OCI-M1 (cell line): Measurements from ENCODE around the gene SYT1.

Experiments
- DNase-seq: peaks from one replicate; lab custom pipeline; 2025; lab: John Stamatoyannopoulos, UW

Gene SYT1

GRCh38 chr12:79223210-79223609 lies 358.6 kb downstream of the SYT1 start:
- no peak for DNase-seq

GRCh38 chr12:79223761-79224160 lies 359.2 kb downstream of the SYT1 start:
- no peak for DNase-seq

GRCh38 chr12:79227091-79227490 lies 362.5 kb downstream of the SYT1 start:
- peak; percentile 65 for DNase-seq

GRCh38 chr12:79227646-79228045 lies 363.1 kb downstream of the SYT1 start:
- DNase-seq: no peak

GRCh38 chr12:79233341-79233781 lies 368.8 kb downstream of the SYT1 start:
- DNase-seq: peak; percentile 61

- no peak for DNase-seq
Measured at GRCh38 chr12:79236920-79237319, 372.3 kb downstream of the SYT1 start.

- no peak for DNase-seq
Measured at GRCh38 chr12:79238246-79238645, 373.7 kb downstream of the SYT1 start.

- no peak for DNase-seq
Measured at GRCh38 chr12:79247494-79247893, 382.9 kb downstream of the SYT1 start.

GRCh38 chr12:79250186-79250585 lies 385.6 kb downstream of the SYT1 start:
- DNase-seq: no peak

GRCh38 chr12:79250960-79251755 lies 386.6 kb downstream of the SYT1 start:
- no peak for DNase-seq

- no peak for DNase-seq
Measured at GRCh38 chr12:79252358-79253075, 387.9 kb downstream of the SYT1 start.

- DNase-seq: no peak
Measured at GRCh38 chr12:79255288-79255687, 390.7 kb downstream of the SYT1 start.

GRCh38 chr12:79260923-79261322 lies 396.3 kb downstream of the SYT1 start:
- no peak for DNase-seq

- no peak for DNase-seq
Measured at GRCh38 chr12:79262938-79263337, 398.4 kb downstream of the SYT1 start.

- DNase-seq: no peak
Measured at GRCh38 chr12:79266343-79267144, 402.0 kb downstream of the SYT1 start.

GRCh38 chr12:79267580-79267979 lies 403.0 kb downstream of the SYT1 start:
- no peak for DNase-seq

- no peak for DNase-seq
Measured at GRCh38 chr12:79274501-79275064, 410.0 kb downstream of the SYT1 start.

- no peak for DNase-seq
Measured at GRCh38 chr12:79275631-79276030, 411.1 kb downstream of the SYT1 start.

- DNase-seq: no peak
Measured at GRCh38 chr12:79283364-79283763, 418.8 kb downstream of the SYT1 start.

GRCh38 chr12:79288911-79289310 lies 424.3 kb downstream of the SYT1 start:
- no peak for DNase-seq

GRCh38 chr12:79291711-79292110 lies 427.1 kb downstream of the SYT1 start:
- DNase-seq: no peak

- DNase-seq: no peak
Measured at GRCh38 chr12:79294590-79294989, 430.0 kb downstream of the SYT1 start.
